A673 (cell line): Measurements from ENCODE around the gene AFAP1.

ENCODE experiments used
- EZH2 ChIP-seq: fragments of 200-600 bp; sonication (generic); IDR thresholded peaks from 2 replicates; pipeline ENCODE4 v1.6.1; 2017; ENCODE audit warnings: borderline replicate concordance, low read depth, mild to moderate bottlenecking, mixed read lengths, antibody characterized with exemption, low read length; ENCODE audit not compliant: poor library complexity, severe bottlenecking
- TF ChIP-seq, protein P1 (sequence below): fragments of 300-800, 200-600 bp; sonication (generic); conservative IDR thresholded peaks from 2 replicates; pipeline ENCODE4 v1.5.1; 2017; ENCODE audit warnings: low read depth, mild to moderate bottlenecking, antibody characterized with exemption, low read length, moderate library complexity, mixed read lengths

DNA sequence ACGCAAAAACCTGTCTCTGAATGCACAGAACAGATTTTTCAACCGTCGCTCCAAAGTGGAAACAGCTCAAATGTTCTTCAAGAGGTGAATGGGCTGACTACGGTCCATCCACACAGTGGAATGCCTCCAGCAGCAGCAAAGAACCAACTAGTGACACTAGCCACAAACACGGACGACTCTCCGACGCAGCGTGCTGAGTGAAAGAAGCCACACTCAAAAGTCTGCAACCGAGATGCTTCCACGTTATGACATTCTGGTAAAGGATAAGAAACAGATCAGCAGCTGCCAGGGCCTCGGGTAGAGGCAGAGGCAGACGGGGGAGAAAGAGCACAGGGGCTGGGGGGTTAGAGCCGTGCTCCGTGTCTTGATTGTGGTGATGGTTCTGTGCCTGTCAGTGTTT is 125.2 kb downstream of the AFAP1 start:
- TF ChIP-seq, protein P1, sequence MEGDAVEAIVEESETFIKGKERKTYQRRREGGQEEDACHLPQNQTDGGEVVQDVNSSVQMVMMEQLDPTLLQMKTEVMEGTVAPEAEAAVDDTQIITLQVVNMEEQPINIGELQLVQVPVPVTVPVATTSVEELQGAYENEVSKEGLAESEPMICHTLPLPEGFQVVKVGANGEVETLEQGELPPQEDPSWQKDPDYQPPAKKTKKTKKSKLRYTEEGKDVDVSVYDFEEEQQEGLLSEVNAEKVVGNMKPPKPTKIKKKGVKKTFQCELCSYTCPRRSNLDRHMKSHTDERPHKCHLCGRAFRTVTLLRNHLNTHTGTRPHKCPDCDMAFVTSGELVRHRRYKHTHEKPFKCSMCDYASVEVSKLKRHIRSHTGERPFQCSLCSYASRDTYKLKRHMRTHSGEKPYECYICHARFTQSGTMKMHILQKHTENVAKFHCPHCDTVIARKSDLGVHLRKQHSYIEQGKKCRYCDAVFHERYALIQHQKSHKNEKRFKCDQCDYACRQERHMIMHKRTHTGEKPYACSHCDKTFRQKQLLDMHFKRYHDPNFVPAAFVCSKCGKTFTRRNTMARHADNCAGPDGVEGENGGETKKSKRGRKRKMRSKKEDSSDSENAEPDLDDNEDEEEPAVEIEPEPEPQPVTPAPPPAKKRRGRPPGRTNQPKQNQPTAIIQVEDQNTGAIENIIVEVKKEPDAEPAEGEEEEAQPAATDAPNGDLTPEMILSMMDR = no peak
- no peak for TF ChIP-seq EZH2
